Inferior parietal cortex (tissue), 1 donor: ENCODE data around the gene MRC2.

Source experiments
- DNase-seq: peaks from one replicate; pipeline ENCODE4 v3.0.0-alpha.2; 2016; ENCODE audit errors: extremely low spot score

MRC2 gene

DNA sequence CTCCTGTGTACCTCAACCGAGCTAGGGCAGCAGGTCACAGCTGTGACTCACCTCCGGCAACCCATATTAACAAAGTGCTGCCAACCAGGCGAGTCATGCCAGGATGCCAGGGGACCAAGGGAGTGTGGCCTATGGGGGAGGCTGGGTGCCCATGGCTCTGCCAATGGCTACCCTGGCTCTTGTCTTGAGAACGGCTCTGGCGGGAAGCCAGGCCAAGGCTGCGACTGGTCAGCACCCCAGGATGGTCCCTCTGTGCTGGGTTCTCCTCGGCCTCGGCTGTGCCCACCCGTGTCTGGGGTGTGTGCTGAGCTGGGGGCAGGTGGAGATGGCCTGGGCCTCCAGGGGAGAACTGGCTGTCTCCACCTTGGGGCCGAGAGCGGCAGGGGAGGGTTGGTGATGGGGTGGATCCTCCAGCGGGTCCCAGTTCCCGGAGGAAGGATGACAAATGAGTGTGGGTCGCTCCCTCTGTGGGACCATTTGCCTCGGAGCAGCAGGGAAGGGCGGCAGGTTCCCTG lies 75.8 kb downstream of the MRC2 start:
- no peak for DNase-seq

DNA sequence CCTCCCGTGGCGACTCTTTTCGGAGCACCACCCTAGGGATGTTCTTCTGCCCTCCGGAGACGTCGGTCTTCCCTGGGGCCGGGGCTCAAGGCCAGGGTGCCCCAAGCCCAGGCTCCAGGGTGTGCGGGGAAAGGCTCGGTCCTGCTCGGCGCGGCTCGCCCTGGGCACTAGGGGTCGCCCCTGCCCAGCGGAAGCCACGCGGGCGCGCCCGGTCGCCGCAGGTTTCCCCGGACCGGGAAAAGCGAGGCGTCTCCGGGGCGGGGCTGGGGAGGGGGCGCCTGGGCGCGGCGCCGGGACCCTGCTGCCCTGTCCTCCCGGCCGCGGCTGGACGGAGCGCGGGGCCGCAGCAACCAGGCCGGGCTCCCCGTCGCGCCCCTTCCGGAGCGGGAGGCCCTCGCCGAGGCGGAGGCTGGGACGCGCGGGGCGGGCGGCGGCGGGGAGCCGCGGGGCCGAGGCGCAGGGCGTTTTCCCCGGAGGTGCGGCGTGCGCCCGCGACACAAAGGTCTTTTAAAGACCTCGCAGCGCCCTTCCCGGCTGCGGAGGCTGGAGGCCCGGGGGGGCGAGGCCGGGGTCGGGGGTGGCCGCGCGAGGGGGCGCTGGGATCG lies 76.4 kb downstream of the MRC2 start:
- DNase-seq = peak; percentile 72

DNA sequence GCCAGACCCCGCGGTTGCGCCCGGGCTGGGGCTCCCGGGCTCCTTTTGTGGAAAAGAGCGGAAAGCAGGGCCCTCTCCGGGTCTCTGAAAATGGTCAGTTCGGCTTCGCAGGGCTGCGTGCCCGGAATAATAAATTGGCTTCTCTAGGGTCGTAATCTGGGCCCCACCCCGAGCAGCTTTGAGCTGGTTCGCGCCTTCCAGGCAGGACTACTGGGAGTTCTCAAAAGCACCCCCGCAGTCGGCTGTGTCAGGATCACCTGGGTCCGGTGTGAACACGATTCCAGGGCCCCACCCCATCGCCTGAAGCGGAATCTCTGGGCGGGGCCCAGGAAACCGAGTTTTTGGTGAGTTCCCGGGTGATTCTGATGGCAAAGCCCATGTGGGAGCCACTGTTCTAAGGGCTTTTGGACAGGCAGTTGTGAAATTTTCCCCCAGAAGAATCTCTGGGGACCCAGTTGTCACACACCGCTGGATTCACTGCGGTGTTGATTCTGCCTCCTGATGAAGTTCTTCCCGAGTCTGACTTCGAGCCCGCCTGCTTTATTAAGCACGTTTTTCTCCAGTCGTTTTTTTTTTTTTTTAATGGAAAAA lies 77.0 kb downstream of the MRC2 start:
- DNase-seq = no peak

DNA sequence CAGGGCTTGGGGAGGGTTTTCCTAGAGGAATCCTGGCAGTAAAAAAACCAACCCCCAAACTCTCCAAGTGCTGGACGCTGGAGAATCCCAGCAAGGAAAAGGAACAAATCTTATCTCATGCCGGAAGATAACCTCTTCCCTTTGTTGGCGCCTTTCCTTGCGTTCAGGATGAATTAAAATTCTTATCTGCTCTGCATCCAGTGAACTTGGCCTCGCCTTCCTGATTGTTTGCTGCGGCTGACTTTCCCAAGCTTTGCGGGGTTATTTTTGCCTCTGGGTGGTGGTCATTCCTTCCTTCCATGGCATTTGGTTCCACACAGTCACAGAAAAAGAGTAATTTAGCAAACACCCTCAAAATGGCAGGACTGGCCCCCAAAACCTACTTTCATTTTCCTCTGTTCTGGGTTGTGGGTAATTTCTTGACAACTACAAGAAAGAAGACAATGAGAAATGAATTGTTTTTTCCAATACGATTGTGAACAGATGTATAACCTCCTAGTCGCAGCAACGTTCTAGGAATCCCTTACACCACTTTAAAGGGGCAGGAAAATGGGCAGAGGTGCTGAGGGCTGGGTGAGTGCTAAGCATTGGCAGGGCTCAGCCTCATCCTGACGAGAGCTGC lies 77.8 kb downstream of the MRC2 start:
- peak; percentile 41 for DNase-seq

DNA sequence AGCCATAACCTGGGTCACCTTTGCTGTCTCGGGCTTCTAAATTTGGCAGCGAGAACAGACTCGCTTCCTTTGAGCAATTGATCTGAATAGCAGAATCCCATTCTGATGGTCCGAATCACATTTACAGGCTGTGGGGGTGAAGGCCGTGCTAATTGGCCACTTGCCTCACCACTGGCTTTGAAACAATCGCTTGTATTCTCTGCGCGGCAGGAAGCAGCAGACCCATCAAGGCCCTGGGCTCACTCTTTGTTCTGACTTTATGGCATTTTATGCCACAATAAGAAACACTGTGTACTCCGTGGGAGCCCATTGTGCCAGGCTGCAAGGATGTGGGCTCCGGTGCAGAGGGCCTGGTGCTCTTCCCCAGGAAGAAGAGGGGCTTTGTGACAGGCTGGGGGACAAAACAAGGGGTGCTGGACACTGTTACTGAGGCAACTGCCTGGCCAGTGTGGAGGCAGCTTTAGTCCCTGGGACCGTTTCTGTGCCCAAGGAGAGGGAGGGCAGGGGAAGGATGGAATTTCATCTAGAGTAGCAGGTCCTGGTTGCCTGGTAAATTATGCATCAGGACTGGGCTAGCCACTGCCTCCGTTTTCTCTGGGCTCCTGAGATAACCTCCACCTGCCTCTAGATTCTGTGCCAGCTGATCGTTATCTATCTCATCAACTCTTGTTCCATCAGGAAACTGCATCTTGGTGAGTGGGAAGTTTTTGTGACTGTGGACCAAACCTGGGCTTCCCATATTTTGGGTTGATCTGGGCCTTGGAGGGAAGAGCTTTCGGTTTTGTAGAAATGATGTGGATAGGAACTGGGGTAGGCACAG lies 78.5 kb downstream of the MRC2 start:
- peak; percentile 79 for DNase-seq

DNA sequence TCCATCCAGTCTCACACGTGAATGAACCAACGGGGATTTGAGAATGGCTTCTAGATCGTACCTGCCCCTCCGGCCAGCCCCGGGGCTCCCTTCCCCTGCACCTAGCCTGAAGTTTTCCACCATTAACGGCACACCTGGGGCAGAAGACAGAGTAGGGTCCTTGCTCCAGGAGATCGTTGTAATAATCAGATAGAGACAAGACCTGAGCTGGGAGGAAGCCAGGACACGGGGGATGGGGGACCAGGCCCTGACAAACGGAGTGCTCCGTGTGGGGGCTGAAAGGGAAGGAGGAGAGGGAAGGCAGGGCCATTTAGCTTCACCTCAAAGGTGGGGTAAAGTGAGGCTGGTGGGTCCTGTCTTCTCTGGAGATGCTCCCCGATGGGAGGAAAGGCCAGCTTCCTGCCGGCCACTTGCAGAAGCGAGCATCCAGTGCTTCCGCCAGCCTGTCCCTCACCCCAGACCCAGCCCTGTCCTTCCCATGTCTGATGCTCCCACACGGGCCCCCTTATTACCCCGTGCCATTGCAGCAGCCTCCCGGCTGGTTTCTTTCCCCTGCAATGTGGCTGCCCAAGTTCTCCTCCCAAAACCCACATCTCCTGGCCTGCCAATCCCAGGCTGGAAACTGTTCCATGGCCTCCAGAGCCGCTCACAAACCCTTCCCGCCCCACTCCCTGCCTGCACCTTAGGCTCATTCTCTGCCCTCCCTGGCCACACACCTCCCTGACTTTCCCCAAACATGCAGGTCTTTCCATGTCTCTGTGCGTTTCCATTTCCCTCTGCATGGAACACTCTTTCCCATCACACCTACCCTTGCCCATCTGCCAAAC lies 79.3 kb downstream of the MRC2 start:
- DNase-seq = no peak

DNA sequence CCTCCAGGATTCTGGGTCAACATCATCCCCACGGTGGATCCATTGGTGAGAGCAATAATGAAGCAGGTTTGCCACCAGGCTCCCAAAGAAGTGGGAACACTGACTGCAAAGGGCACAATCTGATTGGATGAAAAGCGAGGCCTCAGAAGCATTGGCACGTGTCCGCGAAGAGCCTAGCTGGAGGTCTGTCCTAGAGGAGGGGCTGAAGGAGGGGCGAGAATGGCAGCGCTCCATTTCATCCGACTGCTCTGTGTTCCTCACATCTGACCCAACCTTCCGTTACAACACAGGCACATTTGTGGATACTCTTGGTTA lies 79.9 kb downstream of the MRC2 start:
- no peak for DNase-seq

DNA sequence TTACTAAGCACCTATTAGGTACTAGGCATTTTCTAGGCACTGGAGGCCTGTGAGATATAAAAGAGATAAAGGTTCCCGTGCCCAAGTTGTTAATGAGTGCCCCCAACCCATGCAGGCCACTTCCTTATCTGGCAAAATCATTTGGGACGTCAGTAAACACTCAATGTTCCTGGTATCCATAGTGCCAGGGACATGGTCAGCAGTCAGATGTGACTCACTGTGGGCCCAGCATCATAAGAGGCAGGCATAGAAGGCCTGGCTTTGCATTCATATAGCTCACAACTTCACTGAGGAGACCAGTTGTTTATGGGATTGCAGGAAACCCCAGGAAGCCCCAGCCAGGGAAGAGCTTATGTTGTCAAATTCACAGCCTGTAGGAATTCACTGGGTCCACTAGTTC lies 81.1 kb downstream of the MRC2 start:
- DNase-seq = no peak

DNA sequence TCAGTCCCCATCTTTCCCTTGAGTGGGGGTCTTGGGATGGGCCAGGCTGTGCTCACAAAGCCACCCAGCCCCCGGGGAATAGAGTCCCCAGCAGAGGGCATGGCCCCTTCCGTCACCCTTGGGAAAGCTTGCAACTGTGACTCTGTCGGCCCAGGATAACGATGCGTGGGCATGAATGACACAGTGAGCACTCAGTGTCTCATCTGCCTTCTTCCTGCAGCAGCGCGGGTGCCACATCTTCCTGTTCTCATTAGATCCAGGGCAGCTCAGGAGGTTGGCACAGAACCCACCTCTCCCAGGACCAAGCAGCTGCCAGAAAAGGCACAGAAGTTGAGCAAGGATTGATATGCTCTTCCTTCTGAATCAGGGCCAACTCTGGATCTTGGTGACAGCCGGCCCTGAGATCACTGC lies 84.7 kb downstream of the MRC2 start:
- DNase-seq = no peak

DNA sequence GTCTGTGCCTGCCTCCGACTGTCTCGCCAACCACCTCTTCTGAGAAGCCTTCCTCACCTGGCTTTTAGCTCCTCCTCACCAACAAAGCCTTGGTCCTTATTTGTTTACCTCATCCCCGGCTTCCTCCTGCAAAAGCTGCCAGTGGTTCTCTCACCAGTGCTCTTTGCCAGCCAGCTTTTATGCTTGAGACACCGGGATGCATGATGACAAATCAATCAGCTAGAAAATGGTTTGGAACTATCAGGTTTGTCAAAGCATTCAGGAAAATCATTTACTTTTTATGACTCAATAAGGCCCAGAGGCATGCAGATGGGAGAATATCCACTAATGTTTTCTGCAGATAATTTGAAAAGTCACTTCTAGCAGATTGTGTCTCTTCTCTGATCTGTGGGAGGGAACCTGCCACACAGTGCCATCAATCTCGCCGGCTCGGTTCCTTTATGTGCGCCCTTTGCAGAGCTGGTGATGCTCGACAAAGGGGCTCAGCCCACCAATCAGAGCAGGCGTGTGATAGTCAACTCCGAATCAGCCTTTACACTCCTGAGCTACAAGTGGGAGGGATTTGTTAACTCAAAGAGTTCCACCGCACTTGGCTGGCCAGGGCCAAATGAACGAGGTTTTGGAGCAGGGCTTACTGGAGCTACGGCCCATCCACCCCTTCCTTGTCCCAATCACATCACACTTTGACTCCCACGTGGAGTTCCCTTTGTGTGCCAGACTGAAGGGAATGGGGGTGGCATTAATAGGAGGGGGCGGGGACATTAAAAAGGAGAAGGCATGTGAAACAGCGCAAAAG lies 85.8 kb downstream of the MRC2 start:
- no peak for DNase-seq

DNA sequence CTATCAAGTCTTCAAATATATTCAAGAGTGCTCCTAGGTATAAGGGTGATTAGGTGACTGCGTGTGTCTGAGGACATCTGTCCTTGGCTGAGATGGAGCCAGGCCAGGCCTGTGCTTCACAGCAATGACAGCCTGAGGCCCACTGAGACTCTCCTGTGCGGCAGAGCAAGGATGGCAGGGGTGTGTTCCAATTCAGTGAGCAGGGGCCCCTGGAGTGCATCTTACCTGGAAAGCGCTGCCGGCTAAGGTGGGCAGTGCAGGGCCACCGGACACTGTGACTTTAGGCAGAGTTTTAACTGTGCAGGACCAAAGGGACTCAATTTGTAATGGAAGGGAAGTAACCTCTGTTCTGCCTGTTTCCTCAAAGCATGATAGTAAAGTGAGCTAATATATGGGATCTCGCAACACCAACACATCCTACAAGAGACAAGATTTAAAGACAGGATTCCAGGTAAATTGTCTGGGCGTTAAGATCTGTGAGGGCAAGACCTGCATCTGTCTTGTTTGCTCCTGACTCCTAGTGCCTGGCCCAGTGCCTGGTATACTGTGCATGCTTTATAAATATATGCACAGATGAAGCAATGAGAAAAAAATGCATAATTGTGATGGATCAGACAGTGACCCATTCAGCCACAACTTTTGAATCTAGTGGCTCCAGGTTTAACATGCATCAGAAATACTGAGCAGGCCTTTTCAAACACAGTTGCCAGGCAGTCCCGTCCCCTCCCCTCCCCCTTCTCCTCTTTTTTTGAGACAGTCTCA lies 86.7 kb downstream of the MRC2 start:
- DNase-seq = no peak

DNA sequence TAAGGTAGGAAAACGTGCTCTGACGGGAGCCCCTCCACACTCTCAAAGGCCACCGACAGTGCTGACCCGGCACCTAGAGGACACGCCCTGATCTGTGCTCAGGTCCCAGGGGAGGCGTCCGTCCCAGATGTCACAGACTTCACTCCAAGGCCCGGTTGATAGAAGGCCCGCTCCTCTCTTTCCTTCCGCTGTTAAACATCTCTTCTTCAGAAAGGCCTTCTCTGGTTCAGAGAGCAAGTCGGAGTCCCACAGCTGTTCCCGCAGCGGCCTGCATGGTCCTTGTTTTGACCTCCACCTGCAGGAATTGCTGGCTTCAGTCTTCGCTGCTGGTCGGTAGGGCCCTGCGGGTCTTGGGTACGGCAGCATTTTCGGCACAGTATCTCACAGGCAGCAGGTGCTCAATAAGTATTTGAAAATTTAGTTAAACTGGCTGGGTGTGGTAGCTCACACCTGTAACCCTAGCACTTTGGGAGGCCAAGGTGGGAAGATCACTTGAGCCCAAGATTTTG lies 88.5 kb downstream of the MRC2 start:
- DNase-seq = no peak

DNA sequence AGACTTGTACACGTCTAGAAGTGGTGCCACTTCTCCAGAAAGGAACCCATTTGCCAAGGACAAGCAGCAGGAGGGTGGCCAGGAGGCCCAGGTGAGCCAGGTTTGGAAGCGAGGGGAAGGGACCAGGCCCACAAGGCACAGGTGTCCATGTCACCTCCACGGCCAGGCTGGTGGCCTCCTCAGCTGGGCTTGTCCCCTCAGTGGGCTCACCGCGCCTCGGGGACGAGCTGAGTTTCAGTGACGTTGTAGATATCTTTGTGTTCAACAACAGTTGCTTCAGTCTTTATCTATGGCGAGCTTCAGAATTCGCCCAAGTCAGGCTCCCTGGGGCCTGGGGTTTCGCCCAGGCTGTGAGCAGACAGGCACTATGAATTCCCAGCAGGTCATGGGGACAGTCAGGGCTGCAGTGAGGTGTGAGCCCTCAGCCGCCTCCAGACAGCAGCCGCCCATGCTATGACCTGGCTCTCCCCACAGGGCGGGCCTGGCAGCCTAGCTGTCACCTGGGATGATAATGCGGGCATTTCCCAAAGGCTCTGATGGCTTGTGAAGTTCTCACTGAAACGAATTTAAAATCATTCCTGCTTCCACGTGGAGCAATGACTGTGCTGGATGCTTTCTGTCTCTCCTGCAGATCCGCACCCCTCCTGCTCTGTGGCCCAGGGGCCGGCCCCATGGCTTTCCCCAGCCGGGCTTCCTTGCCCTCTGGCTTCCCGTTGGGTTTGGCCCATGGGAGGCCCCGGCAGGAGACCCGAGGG lies 89.5 kb downstream of the MRC2 start:
- DNase-seq = no peak

DNA sequence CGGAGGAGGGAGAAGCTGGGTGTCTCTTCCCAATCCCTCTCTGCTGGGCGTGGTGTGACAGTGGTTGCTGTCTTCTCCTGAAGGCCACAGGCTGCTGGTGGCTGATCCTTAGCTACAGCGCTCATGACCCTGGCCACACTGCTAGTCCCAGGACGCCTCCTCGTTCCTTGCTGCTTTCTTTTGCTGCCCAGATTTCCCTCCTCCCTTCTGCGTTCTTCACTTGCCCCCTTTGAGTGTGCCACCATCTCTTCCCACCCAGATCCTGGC lies 90.1 kb downstream of the MRC2 start:
- no peak for DNase-seq

DNA sequence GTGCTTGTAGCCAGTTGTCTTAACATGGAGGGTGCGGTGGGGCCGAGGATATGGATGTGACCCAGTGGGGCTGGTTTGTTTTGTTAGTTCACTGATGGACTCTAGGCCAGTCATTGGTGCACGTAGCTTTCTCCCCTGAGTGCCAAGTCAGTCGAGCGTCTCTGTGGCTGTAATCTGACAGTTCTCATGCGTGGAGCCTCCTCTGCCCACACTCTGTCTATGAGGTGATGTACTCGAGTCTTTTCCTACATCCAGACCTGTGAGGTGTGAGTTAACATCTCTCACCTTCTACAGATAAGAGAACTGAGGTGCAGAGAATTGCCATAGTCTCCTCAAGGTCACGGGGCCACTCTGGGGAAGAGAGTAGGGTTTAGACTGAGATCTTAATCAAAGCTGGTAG lies 90.4 kb downstream of the MRC2 start:
- DNase-seq = no peak

DNA sequence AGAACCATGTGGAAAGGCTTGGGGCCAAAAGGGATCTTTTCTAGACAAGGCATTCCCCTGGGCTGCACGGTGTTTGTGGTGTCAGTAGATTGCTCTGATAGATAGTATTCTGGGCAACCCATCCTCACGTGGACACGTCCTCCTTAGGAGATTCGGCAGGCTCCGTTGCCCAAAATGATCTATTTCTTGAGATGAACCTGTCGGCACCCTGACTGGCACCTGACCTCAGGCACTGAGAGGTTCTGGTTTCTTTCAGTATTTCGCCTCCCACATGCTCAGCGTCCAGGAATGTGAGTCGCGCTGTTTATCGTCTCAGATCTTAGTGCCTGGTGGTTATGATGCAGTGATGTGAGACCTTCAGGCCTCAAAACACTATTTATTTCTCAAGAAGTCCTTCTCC lies 91.0 kb downstream of the MRC2 start:
- DNase-seq = no peak

DNA sequence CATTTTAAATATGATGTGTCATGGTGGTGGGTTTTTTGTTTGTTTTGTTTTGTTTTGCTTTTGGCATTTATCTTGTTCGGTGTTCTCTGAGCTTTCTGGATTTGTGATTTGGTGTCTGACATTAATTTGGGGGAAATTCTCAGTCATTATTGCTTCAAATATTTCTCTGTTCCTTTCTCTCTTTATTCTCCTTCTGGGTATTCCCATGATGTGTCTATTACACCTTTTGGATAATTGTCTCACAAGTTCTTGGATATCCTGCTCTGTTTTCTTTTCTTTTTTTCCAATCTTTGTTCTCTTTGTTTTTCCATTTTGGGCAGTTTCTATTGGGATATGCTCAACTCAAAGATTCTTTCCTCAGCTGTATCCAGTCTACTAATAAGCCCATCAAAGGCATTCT lies 92.1 kb downstream of the MRC2 start:
- no peak for DNase-seq

DNA sequence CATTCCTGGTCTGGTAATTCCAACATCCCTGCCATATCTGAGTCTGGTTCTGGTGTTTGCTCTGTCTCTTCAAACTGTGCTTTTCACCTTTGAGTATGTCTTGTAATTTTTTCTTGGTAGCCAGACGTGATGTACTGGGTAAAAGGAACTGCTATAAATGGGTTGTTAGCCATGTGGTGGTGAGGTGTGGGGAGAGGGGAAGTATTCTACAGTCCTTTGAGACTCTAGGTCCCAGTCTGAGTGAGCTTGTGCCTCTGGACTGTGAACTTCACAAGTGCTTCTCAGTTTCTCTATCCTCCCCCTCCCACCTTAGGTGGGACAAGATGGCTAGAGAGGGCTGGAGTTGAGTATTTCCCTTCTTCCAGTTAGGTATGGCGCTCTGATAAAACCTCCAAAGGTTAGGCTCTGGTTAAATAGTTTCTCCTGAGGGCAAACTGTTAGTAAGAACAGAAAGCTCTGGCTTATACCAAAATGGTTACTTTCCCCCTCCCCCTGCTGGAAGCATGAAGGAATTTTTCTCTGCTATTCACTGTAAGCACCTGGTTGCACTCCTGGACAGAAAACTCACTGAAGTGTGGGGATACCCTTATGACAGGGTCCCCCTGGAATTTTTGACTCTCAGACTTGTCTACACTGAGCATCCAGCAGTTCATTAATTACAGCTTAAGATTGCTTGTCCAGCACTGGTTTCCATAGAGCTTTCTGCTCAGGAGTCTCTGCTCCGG lies 92.8 kb downstream of the MRC2 start:
- no peak for DNase-seq

DNA sequence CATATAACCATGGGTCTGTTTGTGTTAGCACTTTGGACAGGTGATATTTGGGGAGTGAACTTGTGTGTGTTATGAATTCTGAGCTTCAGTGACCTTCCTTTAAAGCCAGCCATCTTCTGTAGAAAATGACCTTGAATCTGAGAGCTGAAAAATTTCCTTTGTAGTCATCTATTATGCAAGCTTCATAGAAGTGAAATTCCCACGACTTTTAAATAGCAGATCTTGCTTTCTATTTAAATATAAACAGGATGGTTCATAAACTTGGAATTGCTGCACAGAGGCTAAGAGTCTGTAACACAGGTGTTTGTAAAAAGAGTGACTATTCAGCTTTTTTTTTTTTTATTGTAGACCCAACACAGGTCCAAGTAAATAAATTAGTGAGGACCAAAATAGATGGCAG lies 95.2 kb downstream of the MRC2 start:
- DNase-seq = no peak
